T-helper 1 cell treated with Interleukin-12 subunit alpha and Interleukin-12 subunit beta and Interleukin-4 antibody, amounts not matched to agents 30 μg/mL and 1 μg/mL, for 36 hours (primary cell): ENCODE data around the gene SLC66A2.
"Not testable (repeated sequence)": the region's sequence is repeated elsewhere in the genome, so short reads cannot be mapped to it uniquely, and the experiment has no call there.

ENCODE experiments used
- H3K27ac Mint-ChIP-seq: one replicate; pipeline ENCODE4 v1.8.0; 2021; ENCODE audit warnings: mild to moderate bottlenecking, mixed read lengths
- H3K27me3 Mint-ChIP-seq: one replicate; pipeline ENCODE4 v1.8.0; 2021; ENCODE audit warnings: low read depth, mixed read lengths
- H3K36me3 Mint-ChIP-seq: one replicate; pipeline ENCODE4 v1.8.0; 2021; ENCODE audit warnings: low read depth, mixed read lengths
- H3K4me1 Mint-ChIP-seq: one replicate; pipeline ENCODE4 v1.8.0; 2021; ENCODE audit warnings: low read depth, mixed read lengths
- H3K4me3 Mint-ChIP-seq: one replicate; pipeline ENCODE4 v1.8.0; 2021; ENCODE audit warnings: mild to moderate bottlenecking, moderate library complexity, mixed read lengths
- H3K9me3 Mint-ChIP-seq: one replicate; pipeline ENCODE4 v1.8.0; 2021; ENCODE audit warnings: mixed read lengths

Gene SLC66A2

DNA sequence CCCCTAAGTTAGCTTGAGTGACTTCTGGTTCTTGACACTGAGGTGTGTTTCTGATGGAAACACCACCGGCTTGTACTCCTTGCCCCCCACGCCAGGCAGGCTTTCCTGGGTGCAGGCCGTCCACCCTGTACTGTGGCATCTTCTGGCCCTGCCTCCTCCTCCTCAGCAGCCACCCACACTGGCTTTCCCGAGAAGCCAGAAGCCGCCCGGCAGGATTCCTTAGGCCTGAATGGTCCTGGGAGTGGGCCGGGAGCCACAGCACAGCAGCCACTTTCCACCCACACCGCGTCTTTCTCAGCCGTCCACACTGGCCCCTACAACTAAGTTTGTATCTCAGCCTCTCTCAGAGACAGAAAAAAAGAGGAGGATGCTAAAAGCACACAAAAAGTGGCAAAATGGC lies 10.9 kb upstream of the SLC66A2 start:
- H3K4me1 Mint-ChIP-seq, result peaks cover 27% of the 10 kb centered on the region
- H3K27me3 Mint-ChIP-seq, result peaks cover 4% of the 10 kb centered on the region
- no peak overlapping the region for H3K4me3 Mint-ChIP-seq
- no peaks in the 10 kb centered on the region for H3K36me3 Mint-ChIP-seq
- H3K9me3 Mint-ChIP-seq, result no peaks in the 10 kb centered on the region
- H3K27ac Mint-ChIP-seq, result no peak overlapping the region

DNA sequence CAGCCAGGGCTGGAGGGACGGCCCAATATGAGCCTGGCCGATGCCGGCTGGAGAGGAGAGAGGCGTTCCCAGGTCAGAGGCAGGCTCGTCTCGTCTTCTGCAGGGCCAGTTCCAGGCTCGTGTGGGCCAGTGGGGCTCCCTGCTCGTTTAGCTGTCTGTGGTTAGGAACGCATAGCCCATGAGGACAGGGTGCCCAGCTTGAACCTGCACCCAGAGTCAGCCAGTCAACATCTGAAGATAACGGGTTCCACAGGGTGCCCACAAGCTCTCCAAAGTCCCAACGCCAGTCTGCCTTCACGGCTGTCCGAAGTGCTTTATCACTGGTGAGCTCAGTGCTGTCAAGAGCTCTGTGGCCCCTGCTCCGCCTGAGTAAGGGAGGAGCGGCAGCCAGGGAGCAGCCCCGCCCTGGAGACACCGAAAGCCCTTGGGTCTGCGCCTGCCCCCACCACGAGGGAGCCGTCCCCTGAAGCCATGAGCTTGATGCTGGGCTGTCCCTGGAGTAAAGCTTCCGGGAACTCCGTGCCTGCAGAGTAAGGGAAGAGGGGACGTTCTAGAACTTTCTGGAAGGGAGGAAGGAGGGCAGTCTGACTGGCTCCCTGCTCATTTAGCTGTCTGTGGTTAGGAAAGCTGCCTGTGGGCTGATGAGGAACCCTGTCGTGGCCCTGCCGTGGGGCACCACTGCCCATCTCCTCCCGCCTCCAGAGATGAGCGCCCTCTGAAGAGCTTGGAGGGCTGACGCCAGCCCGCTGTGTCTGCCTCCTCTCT lies 10.3 kb upstream of the SLC66A2 start:
- Mint-ChIP-seq H3K36me3 (no peaks in the 10 kb centered on the region), H3K27me3 (peaks cover 4% of the 10 kb centered on the region), H3K4me1 (peaks cover 27% of the 10 kb centered on the region), H3K27ac (no peak overlapping the region), H3K4me3 (no peak overlapping the region), H3K9me3 (no peaks in the 10 kb centered on the region)

DNA sequence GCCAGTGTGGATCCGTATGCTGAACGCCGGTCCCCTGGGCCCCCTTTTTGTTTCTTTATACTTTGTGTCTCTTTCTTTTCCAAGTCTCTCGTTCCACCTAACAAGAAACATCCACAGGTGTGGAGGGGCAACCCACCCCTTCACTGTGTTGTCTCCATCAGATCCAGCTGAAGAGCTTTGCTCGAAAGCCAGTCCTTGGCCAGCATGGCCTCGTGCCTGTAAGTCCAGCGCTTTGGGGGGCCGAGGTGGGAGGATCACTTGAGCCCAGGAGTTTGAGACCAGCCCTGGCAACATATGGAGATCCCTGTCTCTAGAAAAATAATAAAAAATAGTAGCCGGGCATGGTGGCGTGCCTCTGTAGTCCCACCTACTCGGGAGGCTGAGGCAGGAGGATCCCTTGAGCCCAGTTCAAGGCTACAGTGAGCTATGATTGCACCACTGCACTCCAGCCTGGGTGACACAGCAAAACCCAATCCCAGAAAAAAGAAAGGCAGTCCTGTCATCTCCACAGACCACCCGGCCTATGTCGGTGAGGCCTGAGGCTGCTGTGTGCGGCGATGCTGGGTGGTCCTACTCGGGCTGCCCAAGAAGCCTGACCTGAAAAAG lies 9.6 kb upstream of the SLC66A2 start:
- no peaks in the 10 kb centered on the region for H3K9me3 Mint-ChIP-seq
- peaks cover 27% of the 10 kb centered on the region for H3K4me1 Mint-ChIP-seq
- no peak overlapping the region for H3K4me3 Mint-ChIP-seq
- H3K27ac Mint-ChIP-seq, result no peak overlapping the region
- H3K27me3 Mint-ChIP-seq, result peaks cover 4% of the 10 kb centered on the region
- H3K36me3 Mint-ChIP-seq, result no peaks in the 10 kb centered on the region

DNA sequence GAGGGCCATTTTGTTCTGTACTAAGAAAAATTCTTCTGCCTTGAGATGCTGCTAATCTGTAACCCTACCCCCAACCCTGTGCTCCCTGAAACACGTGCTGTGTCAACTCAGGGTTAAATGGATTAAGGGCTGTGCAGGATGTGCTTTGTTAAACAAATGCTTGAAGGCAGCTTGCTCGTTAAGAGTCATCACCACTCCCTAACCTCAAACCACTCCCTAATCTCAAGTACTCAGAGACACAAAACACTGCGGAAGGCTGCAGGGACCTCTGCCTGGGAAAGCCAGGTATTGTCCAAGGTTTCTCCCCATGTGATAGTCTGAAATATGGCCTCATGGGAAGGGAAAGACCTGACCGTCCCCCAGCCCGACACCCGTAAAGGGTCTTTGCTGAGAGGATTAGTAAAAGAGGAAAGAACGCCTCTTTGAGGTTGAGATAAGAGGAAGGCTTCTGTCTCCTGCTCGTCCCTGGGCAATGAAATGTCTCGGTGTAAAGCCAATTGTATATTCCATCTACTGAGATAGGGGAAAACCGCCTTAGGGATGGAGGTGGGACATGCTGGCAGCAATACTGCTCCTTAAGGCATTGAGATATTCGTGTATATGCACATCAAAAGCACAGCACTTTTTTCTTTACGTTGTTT lies 8.8 kb upstream of the SLC66A2 start:
- H3K4me1 Mint-ChIP-seq, result peaks cover 23% of the 10 kb centered on the region
- peak overlapping the region; percentile 59 for H3K4me3 Mint-ChIP-seq
- H3K27ac Mint-ChIP-seq, result peak overlapping the region; percentile 81
- not testable (repeated sequence) for H3K9me3 Mint-ChIP-seq, H3K36me3 Mint-ChIP-seq, H3K27me3 Mint-ChIP-seq

DNA sequence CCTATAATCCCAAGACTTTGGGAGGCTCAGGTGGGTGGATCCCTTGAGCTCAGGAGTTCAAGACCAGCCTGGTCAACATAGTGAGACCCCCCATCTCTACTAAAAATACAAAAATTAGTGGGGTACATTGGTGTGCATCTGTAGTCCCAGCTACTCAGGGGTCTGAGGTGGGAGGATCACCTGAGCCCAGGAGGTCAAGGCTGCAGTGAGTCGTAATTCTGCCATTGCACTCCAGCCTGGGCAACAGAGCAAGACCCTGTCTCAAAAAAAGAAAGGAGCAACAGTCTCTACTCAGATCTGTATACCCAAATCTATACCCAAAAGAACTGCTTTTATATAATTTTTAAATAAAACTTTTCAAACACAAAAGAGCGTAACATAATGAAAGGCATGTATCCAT lies 7.5 kb upstream of the SLC66A2 start:
- H3K9me3 Mint-ChIP-seq, result no peaks in the 10 kb centered on the region
- no peak overlapping the region for H3K27ac Mint-ChIP-seq
- H3K4me1 Mint-ChIP-seq, result peaks cover 23% of the 10 kb centered on the region
- peaks cover 8% of the 10 kb centered on the region for H3K27me3 Mint-ChIP-seq
- H3K4me3 Mint-ChIP-seq, result no peak overlapping the region
- H3K36me3 Mint-ChIP-seq, result no peaks in the 10 kb centered on the region

DNA sequence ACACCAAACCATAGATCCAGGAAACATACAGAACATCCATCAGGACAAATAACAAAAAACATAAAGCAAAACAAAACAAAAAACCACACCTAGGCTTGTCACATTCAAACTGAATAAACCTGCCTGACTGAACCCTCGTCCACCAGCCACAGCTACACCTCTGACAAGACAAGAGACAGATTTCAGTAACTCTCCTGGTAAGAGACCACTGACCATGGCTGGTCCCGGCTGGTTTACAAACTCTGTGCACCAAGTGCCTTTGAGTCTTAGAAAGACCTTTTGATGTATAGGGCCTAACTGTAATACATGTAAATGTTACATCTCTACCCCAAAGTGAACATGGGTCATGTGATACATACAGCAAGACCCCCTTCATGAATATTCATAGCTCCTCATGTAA lies 4.8 kb upstream of the SLC66A2 start:
- Mint-ChIP-seq H3K4me1 (peaks cover 15% of the 10 kb centered on the region), H3K9me3 (no peaks in the 10 kb centered on the region), H3K4me3 (no peak overlapping the region), H3K27ac (no peak overlapping the region), H3K36me3 (no peaks in the 10 kb centered on the region), H3K27me3 (peaks cover 4% of the 10 kb centered on the region)

DNA sequence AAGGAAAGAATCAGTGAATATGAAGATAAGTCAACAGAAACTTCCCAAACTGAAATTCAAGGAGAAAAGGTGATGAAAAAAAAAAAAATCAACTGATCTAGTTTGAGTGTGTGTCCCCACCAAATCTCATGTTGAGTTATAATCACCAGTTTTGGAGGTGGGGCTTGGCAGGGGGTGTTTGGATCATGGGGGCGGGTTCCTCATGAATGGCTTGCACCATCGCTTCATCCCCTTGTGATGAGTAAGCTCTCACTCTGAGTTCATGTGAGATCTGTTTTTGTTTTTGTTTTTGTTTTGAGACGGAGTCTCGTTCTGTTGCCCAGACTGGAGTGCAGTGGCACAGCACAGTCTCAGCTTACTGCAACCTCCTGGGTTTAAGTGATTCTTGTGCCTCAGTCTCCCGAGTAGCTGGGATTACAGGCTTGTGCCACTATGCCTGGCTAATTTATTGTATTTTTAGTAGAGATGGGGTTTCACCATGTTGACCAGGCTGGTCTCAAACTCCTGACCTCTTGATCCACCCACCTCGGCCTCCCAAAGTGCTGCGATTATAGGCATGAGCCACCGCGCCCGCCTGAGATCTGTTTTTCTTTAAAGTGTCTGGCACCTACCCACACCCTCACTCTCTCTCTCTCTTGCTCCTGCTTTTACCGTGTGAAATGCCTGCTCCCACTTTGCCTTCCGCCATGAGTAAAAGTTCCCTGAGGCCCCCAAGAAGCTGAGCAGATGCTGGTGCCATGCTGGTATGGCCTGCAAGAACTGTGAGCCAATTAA lies 4.0 kb upstream of the SLC66A2 start:
- Mint-ChIP-seq H3K9me3 (no peaks in the 10 kb centered on the region), H3K27me3 (peaks cover 4% of the 10 kb centered on the region), H3K4me3 (no peak overlapping the region), H3K36me3 (no peaks in the 10 kb centered on the region), H3K27ac (no peak overlapping the region), H3K4me1 (peaks cover 12% of the 10 kb centered on the region)

DNA sequence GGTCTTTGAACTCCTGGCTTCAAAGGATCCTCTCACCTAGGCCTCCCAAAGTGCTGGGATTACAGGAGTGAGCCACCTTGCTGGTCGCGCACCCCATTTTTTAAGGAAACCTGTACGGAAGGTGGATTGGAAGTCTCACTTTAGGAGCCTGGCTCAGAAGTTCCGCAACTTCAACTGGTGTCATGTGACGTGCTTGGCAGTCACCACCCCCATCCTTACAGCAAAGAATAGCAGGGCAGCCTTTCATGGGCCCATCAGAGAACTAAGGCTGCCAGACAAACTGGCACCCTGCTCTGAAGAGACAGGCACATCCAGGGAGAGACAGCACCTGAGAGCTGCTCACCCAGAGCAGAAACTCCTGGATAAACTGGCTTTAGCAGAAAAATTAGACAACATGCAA lies 3.3 kb upstream of the SLC66A2 start:
- no peak overlapping the region for H3K27ac Mint-ChIP-seq
- no peaks in the 10 kb centered on the region for H3K9me3 Mint-ChIP-seq

DNA sequence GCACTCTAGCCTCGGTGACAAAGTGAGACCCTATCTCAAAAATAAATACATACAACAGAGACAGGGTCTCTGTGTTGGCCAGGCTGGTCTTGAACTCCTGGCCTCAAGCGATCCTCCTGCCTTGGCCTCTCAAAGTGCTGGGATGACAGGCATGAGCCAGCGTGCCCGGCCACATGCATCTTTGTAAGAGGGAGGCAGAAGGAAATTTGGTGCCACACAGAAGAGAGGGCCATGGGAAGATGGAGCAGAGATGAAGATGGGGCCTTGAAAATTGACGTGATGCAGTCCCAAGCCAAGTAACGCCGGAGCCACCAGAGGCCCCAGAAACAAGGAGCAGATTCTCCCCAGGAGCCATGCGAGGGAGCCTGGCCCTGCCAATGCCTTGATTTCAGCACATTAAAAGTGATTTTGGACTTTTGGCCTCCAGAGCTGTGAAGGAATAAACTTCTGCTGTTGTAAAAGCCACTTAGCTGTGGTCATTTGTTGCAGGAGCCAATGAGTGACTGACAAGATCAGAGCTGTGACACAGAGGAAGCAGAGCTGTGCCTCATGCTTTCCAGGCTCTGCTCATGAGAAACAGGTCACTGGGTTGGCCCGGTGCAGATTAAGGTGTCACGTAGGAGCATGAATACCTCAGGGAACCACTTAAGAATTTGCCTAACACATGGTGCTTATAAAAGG lies 2.7 kb upstream of the SLC66A2 start:
- Mint-ChIP-seq H3K27ac (no peak overlapping the region), H3K27me3 (peaks cover 4% of the 10 kb centered on the region), H3K9me3 (no peaks in the 10 kb centered on the region), H3K4me1 (peaks cover 14% of the 10 kb centered on the region), H3K36me3 (no peaks in the 10 kb centered on the region), H3K4me3 (no peak overlapping the region)

More for the DNA sequence above, 3.3 kb upstream of the SLC66A2 start:
- Mint-ChIP-seq H3K4me1 (peaks cover 13% of the 10 kb centered on the region), H3K4me3 (no peak overlapping the region), H3K36me3 (no peaks in the 10 kb centered on the region), H3K27me3 (peaks cover 4% of the 10 kb centered on the region)

DNA sequence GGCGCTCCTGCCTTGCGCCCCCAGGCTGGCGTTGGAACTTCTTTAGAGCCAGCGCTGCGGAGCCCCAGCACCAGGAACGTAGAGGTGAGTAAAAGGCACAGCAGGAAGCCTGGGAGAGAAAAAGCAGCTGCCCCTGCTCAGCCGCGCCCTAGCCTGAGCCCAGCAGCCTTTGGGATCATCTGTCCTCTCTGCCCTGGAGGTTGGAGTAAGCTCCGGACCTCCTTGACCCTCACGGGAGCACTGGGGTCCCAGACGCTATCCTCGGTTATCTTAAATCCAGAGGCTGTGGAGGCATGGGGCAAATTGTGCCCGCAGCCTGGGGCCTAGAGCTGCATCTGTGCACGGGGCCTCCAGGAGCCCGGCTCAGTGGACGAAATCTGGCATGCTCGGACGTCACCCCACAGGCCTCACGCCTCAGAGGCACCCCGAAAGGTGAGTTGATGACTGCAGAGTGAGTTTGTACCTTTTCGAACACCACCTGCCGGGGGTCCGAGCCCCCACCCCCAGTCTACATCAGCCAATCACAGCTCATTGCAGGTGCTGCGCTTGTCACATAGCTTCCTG lies 1.6 kb upstream of the SLC66A2 start:
- Mint-ChIP-seq H3K4me1 (peaks cover 14% of the 10 kb centered on the region), H3K9me3 (no peaks in the 10 kb centered on the region), H3K36me3 (peaks cover 3% of the 10 kb centered on the region), H3K4me3 (no peak overlapping the region), H3K27ac (no peak overlapping the region), H3K27me3 (peaks cover 4% of the 10 kb centered on the region)

DNA sequence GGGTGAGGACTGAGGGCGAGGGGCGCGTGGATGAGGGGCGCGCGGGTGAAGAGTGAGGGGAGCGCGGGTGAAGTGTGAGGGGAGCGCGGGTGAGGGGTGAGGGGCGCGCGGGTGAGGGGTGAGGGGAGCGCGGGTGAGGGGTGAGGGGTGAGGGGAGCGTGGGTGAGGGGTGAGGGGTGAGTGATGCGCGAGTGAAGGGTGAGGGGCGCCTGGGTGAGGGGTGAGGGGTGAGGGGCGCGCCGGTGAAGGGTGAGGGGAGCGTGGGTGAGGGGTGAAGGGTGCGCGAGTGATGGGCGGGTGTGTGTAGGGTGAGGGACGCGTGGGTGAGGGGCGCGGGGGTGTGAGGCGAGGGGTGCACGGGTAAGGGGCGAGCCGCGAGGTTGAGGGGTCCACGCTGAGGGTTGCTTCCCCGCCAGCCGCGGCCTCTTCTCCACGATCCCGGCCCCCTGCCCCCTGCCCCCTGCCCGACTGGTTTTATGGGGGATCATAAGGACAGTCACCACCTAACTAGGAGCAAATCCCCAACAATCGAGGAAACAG lies 1.1 kb upstream of the SLC66A2 start:
- no peak overlapping the region for H3K27ac Mint-ChIP-seq
- H3K36me3 Mint-ChIP-seq, result peaks cover 3% of the 10 kb centered on the region
- peaks cover 14% of the 10 kb centered on the region for H3K4me1 Mint-ChIP-seq
- peaks cover 4% of the 10 kb centered on the region for H3K27me3 Mint-ChIP-seq
- H3K4me3 Mint-ChIP-seq, result no peak overlapping the region
- no peaks in the 10 kb centered on the region for H3K9me3 Mint-ChIP-seq

DNA sequence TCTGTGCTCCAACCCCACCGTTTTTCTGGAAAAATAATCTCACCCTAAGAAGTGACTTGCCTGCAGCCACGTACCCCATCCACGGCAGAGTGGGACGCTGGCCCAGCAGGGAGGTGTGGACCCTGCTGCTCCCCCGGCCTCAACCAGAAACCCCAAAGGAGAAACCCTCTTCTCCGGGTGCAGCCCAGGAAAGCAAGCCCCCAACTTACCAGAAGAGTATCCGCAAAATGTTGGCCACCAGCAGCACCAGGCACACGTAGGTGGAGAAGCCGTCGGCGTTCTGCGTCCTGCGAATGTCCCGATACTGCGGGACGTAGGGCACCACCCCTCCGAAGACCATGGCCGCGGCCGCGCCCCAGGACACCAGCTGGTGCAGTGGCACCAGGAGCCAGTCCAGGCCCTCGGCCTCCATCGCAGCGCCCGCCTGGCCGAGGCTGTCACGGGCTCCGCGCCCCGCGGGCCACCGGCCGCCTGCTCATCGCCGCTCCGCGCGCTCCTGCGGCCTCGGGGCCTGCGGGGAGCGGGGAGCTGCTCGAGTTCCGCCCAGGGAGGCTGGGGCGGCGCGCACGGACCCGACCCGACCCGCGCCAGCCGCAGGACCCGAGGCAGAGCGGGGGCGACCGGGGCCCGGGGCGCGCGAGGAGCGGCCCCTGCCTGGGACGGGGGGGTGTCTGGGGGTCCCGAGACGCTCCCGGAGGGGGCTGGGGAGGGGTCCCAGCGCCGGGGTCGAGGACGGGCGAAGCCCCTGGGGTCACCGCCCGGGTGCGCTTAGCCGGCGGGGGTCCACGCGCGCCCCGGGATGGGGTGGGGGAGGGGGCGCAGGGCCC lies 725 bp downstream of the SLC66A2 start:
- Mint-ChIP-seq H3K9me3 (no peaks in the 10 kb centered on the region), H3K36me3 (peaks cover 3% of the 10 kb centered on the region), H3K27ac (peak overlapping the region; percentile 76), H3K4me1 (peaks cover 16% of the 10 kb centered on the region), H3K27me3 (peaks cover 4% of the 10 kb centered on the region), H3K4me3 (peak overlapping the region; percentile 83)
